ENCODE results near the gene SHROOM4. TPM values are rescaled to one million over a fixed set of nuclear protein-coding genes. Genes with fewer than 3 reads are reported as not detected.

SHROOM4 gene
- total RNA-seq, 1 experiment from 2014 or later = 7.1 TPM

- DNase-seq (ENCODE audit: low spot score) (no peak), ATAC-seq (no peak)
- POLR2A ChIA-PET = no interaction called here
- H3K27me3 Mint-ChIP-seq (ENCODE audit: low read depth) = no peaks in the 10 kb centered on the region
- H3K36me3 Mint-ChIP-seq = no peaks in the 10 kb centered on the region
- H3K27ac Mint-ChIP-seq = no peak overlapping the region
- no peak overlapping the region for H3K4me3 Mint-ChIP-seq
- H3K9me3 Mint-ChIP-seq = no peaks in the 10 kb centered on the region
- CTCF ChIA-PET = no interaction called here
- H3K4me1 Mint-ChIP-seq = no peaks in the 10 kb centered on the region
- TF ChIP-seq IRF2 (CRISPR knock-in tag; IDR thresholded peaks at IDR 0.05; ENCODE audit: borderline replicate concordance, low read depth) = no peak
- TF ChIP-seq ARID4B (CRISPR knock-in tag; IDR thresholded peaks at IDR 0.05; ENCODE audit: borderline replicate concordance) = no peak
- TF ChIP-seq ZNF532 (CRISPR knock-in tag; IDR thresholded peaks at IDR 0.05; ENCODE audit: borderline replicate concordance) = no peak
- TF ChIP-seq JUN (CRISPR knock-in tag; IDR thresholded peaks at IDR 0.05) = no peak
- no peak for TF ChIP-seq ZNF425 (CRISPR knock-in tag; conservative IDR thresholded peaks at IDR 0.05)
- TF ChIP-seq SMAD3 (CRISPR knock-in tag; IDR thresholded peaks at IDR 0.05; ENCODE audit: borderline replicate concordance) = no peak
- no peak for TF ChIP-seq NR1H2 (CRISPR knock-in tag; IDR thresholded peaks at IDR 0.05)
Measured at GRCh38 chrX:50668860-50669259, 145.1 kb downstream of the SHROOM4 start.

GRCh38 chrX:50648156-50648555 lies 165.8 kb downstream of the SHROOM4 start:
- no peak overlapping the region for H3K27ac Mint-ChIP-seq
- ATAC-seq = no peak
- no peak for DNase-seq (ENCODE audit: low spot score)
- ChIA-PET POLR2A (no interaction called here), CTCF (no interaction called here)
- 0 out of 2 replicates have a peak, but pooled peaks cover 1% of the 10 kb centered on the region for H3K9me3 Mint-ChIP-seq
- no peaks in the 10 kb centered on the region for H3K36me3 Mint-ChIP-seq
- no peak overlapping the region for H3K4me3 Mint-ChIP-seq
- H3K27me3 Mint-ChIP-seq (ENCODE audit: low read depth) = no peaks in the 10 kb centered on the region
- peaks cover 18% of the 10 kb centered on the region for H3K4me1 Mint-ChIP-seq
- TF ChIP-seq ZNF416 (CRISPR knock-in tag; IDR thresholded peaks at IDR 0.05) (no peak), ZNF281 (CRISPR knock-in tag; IDR thresholded peaks at IDR 0.05) (no peak), MAX (CRISPR knock-in tag; IDR thresholded peaks at IDR 0.05) (no peak), NR3C1 (CRISPR knock-in tag; conservative IDR thresholded peaks at IDR 0.05; ENCODE audit: low read depth) (no peak), STAT6 (CRISPR knock-in tag; conservative IDR thresholded peaks at IDR 0.05; ENCODE audit: low read depth) (no peak), SMAD3 (CRISPR knock-in tag; IDR thresholded peaks at IDR 0.05; ENCODE audit: borderline replicate concordance) (no peak), JUN (CRISPR knock-in tag; IDR thresholded peaks at IDR 0.05) (no peak), ZNF423 (CRISPR knock-in tag; IDR thresholded peaks at IDR 0.05) (no peak), ZSCAN18 (CRISPR knock-in tag; IDR thresholded peaks at IDR 0.05) (no peak)

Measured in WTC11 (cell line).